Lower leg skin (tissue), 4 donors: Measurements from ENCODE around the gene MINDY2. TPM values are rescaled to one million over a fixed set of nuclear protein-coding genes. Genes with fewer than 3 reads are reported as not detected.

Experiments used
- DNase-seq, 2 donors: peaks; one replicate each; pipeline ENCODE4 v3.0.0-alpha.2; 2019; ENCODE audit warnings: low spot score in 2 of 2
- H3K4me3 ChIP-seq: fragments of 200-600 bp; sonication (generic); 2 replicates; pipeline ENCODE4 v1.5.1; 2017; ENCODE audit warnings: mild to moderate bottlenecking, low read depth; ENCODE audit not compliant: poor library complexity, severe bottlenecking
- POLR2A ChIP-seq, 2 donors: fragments of 450-650 bp; IDR thresholded peaks; one replicate each; pipeline ENCODE4 v1.6.1; 2016 to 2017; ENCODE audit warnings: antibody characterized with exemption in 2 of 2, mild to moderate bottlenecking in 1 of 2, moderate library complexity in 1 of 2
- WGBS, 2 donors: methylation state at CpG; one replicate each; pipeline ENCODE4 v1.1.5; 2018; 5-methylcytosine and 5-hydroxymethylcytosine counted together
- intact Hi-C: fragments of 100-400 bp; cut with DNase I; formaldehyde crosslinking; loops from one replicate; pipeline ENCODE4 v1.15.0; 2023; ENCODE audit warnings: low total_unique reads
- total RNA-seq, 4 donors: library from RNA; depleted of rRNA; stranded (reverse); fragments of >200 nt; gene quantifications; one replicate each; pipeline ENCODE4 v1.1.0, GENCODE V29; 2016
- TF ChIP-seq, protein P1 (sequence below), 3 donors: fragments of 450-650 bp; IDR thresholded peaks; one replicate each; pipeline ENCODE4 v1.5.1; 2016; ENCODE audit warnings: antibody characterized with exemption in 3 of 3, mild to moderate bottlenecking in 3 of 3, moderate library complexity in 2 of 3

MINDY2 gene
- total RNA-seq, 4 donors from 2014 or later, result 17.9 to 30.5 (median 23.4) TPM

- intact Hi-C loops, result no loop called here
- no peak overlapping the region for H3K4me3 ChIP-seq
- DNase-seq, result no peak
- no peak for TF ChIP-seq POLR2A (IDR thresholded peaks at IDR 0.05)
- TF ChIP-seq, protein P1, sequence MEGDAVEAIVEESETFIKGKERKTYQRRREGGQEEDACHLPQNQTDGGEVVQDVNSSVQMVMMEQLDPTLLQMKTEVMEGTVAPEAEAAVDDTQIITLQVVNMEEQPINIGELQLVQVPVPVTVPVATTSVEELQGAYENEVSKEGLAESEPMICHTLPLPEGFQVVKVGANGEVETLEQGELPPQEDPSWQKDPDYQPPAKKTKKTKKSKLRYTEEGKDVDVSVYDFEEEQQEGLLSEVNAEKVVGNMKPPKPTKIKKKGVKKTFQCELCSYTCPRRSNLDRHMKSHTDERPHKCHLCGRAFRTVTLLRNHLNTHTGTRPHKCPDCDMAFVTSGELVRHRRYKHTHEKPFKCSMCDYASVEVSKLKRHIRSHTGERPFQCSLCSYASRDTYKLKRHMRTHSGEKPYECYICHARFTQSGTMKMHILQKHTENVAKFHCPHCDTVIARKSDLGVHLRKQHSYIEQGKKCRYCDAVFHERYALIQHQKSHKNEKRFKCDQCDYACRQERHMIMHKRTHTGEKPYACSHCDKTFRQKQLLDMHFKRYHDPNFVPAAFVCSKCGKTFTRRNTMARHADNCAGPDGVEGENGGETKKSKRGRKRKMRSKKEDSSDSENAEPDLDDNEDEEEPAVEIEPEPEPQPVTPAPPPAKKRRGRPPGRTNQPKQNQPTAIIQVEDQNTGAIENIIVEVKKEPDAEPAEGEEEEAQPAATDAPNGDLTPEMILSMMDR (IDR thresholded peaks at IDR 0.05), result no peak
- WGBS, 2 donors, result 74 to 86% methylated on average over 7 of the region's 7 CpGs
Observed at GRCh38 chr15:58889363-58889762, 118.3 kb downstream of the MINDY2 start.

DNA sequence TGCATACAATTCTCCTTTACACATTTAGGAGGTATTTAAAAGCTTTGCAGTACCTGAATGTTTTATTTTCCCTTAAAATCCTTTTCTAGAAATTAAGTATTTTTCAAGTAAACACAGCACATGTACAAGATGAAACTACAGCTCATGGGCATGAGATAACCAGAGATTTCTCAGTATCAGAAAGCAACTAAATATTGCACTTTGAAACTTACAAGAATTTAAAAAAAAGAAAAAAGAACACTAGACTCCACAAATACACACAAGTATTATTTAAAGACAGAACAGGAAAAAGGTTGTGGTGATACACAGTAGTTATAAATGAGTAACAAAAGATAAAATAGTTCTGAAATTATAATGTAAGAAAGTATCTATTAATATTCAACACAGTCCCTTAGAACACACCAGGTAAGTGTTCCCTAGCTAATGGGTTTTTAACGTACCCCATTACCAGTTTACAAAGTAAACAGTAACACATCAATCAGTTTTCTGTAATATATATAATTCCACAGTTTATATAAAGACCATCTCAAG, 127.1 kb downstream of the MINDY2 start:
- TF ChIP-seq, protein P1 (IDR thresholded peaks at IDR 0.05), result no peak
- no peak for TF ChIP-seq POLR2A (IDR thresholded peaks at IDR 0.05)
- WGBS, 2 donors, result 81 to 91% methylated on average over 1 of the region's 1 CpG
- no peak for DNase-seq
- no peak overlapping the region for H3K4me3 ChIP-seq
- intact Hi-C loops, result no loop called here

DNA sequence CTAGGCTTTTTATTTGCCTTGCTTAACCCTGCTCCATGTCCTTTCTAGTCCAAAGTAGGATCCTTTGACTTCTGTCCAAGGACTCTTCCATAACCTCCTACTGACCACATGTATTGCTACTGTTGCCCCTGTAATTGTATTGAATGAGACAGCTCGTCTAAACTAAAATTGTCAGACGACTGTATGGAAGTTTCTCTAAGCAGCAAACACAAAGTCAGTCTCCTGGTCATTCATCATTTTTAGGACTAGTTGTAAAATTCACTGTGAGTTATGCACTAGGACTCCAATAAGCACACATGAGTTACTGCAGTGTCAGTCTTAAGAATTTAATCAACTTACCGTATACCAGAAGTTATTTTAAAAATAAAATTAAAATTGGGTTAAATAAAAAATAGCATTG, 129.5 kb downstream of the MINDY2 start:
- intact Hi-C loops, result no loop called here
- DNase-seq, result no peak
- no peak for TF ChIP-seq POLR2A (IDR thresholded peaks at IDR 0.05)
- TF ChIP-seq, protein P1 (IDR thresholded peaks at IDR 0.05), result no peak
- H3K4me3 ChIP-seq, result no peak overlapping the region
- WGBS, 2 donors, result 82 to 87% methylated on average over 3 of the region's 3 CpGs

DNA sequence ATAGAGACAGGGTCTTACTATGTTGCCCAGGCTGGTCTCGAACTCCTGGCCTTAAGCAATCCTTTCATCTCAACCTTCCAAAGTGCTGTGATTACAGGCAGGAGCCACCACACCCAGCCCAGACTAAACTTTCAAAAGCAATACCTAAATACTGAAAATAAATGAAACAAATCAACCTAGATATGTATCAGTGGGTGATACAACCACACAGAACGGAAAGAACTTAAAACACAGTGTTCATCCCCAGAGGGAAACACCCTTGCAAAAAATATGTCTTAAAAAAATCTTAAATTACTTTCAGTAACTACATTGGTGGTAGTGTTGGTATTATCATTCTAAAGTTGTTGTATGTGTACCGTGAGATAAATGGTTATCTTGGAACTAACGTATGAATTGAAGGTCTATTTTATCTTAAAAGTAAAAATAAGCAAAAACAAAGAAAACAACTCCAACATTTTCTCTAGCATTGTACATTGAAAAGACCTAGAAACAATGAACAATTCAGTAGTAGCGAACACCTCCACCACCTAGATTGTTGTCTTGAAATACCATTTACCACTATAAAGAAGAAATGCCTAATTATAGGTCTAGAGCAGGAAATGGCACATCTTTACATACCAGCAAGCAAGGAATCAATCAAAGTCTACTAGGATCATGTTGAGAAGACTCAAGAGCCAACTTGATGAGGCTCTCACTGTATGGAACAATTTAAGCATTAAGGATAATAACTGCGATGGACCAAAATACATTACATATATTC, 137.6 kb downstream of the MINDY2 start:
- intact Hi-C loops, result no loop called here
- no peak overlapping the region for H3K4me3 ChIP-seq
- WGBS, 2 donors, result 94 to 98% methylated on average over 6 of the region's 6 CpGs
- TF ChIP-seq, protein P1 (IDR thresholded peaks at IDR 0.05), result no peak
- no peak for TF ChIP-seq POLR2A (IDR thresholded peaks at IDR 0.05)
- DNase-seq, result no peak

- DNase-seq, result no peak
- no peak overlapping the region for H3K4me3 ChIP-seq
- intact Hi-C loops, result no loop called here
- TF ChIP-seq POLR2A (IDR thresholded peaks at IDR 0.05), result no peak
- TF ChIP-seq, protein P1 (IDR thresholded peaks at IDR 0.05), result no peak
- WGBS, 2 donors, result 91 to 92% methylated on average over 1 of the region's 1 CpG
Observed at GRCh38 chr15:58909616-58910015, 138.5 kb downstream of the MINDY2 start.
